ENCODE results near the gene NFIB.

DNA sequence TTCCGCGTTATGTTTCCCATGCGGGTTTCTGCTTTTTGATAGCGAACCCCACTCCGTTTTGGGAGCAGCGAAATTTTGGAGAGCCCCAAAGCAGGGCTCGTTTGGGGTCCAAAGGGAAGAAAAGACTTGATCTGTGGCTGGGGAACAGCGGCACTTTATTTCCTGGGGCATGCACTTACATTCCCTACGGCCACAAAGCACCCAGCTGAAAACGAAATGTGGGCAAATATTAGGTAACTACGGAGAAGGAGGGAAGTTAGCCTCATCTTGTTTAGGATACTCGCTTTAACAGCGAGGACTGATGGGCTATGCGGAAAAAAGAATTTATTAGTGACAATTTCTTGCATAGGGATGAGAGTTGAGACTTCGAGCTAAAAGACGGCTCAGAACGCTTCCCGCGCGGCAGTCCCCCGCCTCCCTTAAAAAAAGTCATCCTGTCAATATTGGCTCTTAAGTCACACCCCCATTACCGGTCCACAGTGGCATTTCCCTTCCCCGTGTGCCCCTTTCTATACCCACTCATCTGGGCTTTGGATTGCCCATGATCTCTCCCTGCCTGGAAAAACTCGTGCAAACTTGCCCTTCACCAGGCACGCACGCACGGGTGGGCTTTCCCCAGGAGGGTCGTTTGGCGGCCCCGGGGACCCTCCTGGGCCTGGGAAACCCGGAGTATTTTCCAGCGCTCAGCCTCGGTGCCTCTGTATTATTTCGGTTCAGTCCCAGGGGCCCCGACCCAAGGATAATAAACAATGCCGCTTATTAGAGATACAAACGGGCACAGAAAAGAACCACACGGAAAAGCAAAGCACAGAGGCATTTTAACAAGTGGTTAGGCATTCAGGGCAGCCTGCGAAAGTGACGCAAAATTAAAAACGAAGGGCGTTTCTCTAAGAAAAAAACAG, 35.8 kb upstream of the NFIB start:
- TF ChIP-seq, protein P1, sequence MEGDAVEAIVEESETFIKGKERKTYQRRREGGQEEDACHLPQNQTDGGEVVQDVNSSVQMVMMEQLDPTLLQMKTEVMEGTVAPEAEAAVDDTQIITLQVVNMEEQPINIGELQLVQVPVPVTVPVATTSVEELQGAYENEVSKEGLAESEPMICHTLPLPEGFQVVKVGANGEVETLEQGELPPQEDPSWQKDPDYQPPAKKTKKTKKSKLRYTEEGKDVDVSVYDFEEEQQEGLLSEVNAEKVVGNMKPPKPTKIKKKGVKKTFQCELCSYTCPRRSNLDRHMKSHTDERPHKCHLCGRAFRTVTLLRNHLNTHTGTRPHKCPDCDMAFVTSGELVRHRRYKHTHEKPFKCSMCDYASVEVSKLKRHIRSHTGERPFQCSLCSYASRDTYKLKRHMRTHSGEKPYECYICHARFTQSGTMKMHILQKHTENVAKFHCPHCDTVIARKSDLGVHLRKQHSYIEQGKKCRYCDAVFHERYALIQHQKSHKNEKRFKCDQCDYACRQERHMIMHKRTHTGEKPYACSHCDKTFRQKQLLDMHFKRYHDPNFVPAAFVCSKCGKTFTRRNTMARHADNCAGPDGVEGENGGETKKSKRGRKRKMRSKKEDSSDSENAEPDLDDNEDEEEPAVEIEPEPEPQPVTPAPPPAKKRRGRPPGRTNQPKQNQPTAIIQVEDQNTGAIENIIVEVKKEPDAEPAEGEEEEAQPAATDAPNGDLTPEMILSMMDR (IDR thresholded peaks at IDR 0.05): no peak
- TF ChIP-seq POLR2A (IDR thresholded peaks at IDR 0.05) (no peak), POLR2AphosphoS5 (IDR thresholded peaks at IDR 0.05) (no peak)
